GM21423 (cell line): Measurements from ENCODE around the gene ACADS.

ENCODE experiments used
- ATAC-seq: cut with Tn5 transposase; IDR thresholded peaks from one replicate; pipeline ENCODE4 v1.9.1; 2021; ENCODE audit warnings: mild to moderate bottlenecking, moderate library complexity; ENCODE audit not compliant: unreplicated experiment

ACADS gene

GRCh38 chr12:120751389-120751788 lies 25.8 kb downstream of the ACADS start:
- no peak for ATAC-seq

- ATAC-seq, result no peak
These were observed 29.2 kb downstream of the ACADS start for GRCh38 chr12:120754792-120755191.

GRCh38 chr12:120755269-120755668 lies 29.6 kb downstream of the ACADS start:
- no peak for ATAC-seq

GRCh38 chr12:120757226-120757742 lies 31.7 kb downstream of the ACADS start:
- no peak for ATAC-seq

- no peak for ATAC-seq
These were observed 32.3 kb downstream of the ACADS start for GRCh38 chr12:120757949-120758348.

GRCh38 chr12:120758798-120759590 lies 33.4 kb downstream of the ACADS start:
- ATAC-seq, result no peak

GRCh38 chr12:120759591-120760348 lies 34.1 kb downstream of the ACADS start:
- ATAC-seq, result no peak

- no peak for ATAC-seq
These were observed 35.0 kb downstream of the ACADS start for GRCh38 chr12:120760349-120761254.

- ATAC-seq, result no peak
These were observed 35.9 kb downstream of the ACADS start for GRCh38 chr12:120761519-120761934.

GRCh38 chr12:120762086-120762485 lies 36.5 kb downstream of the ACADS start:
- no peak for ATAC-seq

- no peak for ATAC-seq
These were observed 37.6 kb downstream of the ACADS start for GRCh38 chr12:120763250-120763649.

GRCh38 chr12:120764816-120765215 lies 39.2 kb downstream of the ACADS start:
- no peak for ATAC-seq

- ATAC-seq, result no peak
These were observed 40.9 kb downstream of the ACADS start for GRCh38 chr12:120766566-120766965.

- no peak for ATAC-seq
These were observed 41.7 kb downstream of the ACADS start for GRCh38 chr12:120767071-120768024.

GRCh38 chr12:120771097-120771496 lies 45.5 kb downstream of the ACADS start:
- no peak for ATAC-seq

GRCh38 chr12:120774169-120774916 lies 48.7 kb downstream of the ACADS start:
- ATAC-seq, result no peak

- ATAC-seq, result no peak
These were observed 50.4 kb downstream of the ACADS start for GRCh38 chr12:120775862-120776552.

- no peak for ATAC-seq
These were observed 57.6 kb downstream of the ACADS start for GRCh38 chr12:120783197-120783596.
